NCI-H1048 (cell line): ENCODE data around the gene FANK1.
"Not testable (repeated sequence)": the region's sequence is repeated elsewhere in the genome, so short reads cannot be mapped to it uniquely, and the experiment has no call there.

ENCODE experiments used
- DNase-seq: peaks from one replicate; lab custom pipeline; 2025; lab: John Stamatoyannopoulos, UW

Gene FANK1

DNA sequence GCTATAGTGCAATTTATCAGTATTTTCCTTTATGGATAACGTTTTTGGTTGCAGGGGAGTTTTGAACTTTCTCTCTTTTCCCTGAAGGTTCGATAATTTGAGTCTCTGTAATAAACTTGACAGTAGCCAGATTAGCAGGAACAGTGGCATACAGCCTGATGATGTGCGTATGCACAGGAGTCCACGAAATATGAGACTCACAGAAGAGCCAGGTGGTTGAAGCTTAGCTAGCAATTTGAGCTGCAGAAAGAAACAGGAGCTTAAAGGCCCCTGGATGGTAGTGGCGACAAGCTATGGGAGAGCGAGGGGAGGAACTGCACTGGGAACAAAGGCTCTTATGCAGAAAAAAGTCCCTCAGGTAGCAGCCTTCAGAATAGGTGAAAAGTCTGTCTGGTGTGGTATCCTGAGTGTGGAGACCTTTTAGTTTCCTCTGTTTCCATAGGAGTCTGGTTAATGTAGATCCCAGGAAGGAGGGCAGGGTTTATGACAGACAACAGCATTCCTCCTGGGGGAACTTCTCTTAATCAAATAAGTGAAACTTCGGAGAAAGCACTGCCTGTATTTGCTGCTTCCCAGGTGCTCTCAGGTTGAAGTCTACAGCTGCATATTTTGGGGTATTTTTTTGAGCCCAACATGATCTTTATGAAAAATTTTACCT, 32.7 kb downstream of the FANK1 start:
- DNase-seq = no peak

DNA sequence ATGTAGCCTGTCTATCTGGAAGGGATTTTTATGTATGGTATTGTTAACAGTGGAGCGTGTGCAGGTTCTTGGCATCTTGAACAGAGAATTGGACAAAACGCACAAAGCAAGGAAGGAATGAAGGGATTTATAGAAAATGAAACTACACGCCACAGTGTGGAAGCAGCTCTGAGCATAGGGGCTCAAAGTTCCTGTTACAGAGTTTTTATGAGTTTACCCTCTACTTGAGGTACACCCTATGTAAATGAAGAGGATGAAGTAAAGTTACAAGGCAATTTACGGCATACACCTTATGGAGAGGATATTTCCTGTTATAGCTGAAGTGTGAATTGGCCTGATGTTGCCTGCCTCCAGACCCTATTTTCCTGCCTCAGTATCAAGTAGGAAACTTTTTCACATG, 33.3 kb downstream of the FANK1 start:
- DNase-seq = no peak

DNA sequence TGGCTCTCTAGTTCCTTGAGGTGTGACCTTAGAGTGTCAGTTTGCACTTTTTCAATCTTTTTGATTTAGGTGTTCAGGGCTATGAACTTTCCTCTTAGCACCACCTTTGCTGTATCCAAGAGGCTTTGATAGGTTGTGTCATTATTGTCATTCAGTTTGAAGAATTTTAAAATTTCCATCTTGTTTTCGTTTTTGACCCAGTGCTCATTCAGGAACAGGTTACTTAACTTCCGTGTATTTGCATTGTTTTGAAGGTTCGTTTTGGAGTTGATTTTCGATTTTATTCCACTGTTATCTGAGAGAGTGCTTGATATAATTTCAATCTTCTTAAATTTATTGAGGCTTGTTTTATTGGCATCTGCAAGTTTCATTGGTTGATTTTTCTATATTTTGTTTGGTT, 37.3 kb downstream of the FANK1 start:
- DNase-seq = no peak

DNA sequence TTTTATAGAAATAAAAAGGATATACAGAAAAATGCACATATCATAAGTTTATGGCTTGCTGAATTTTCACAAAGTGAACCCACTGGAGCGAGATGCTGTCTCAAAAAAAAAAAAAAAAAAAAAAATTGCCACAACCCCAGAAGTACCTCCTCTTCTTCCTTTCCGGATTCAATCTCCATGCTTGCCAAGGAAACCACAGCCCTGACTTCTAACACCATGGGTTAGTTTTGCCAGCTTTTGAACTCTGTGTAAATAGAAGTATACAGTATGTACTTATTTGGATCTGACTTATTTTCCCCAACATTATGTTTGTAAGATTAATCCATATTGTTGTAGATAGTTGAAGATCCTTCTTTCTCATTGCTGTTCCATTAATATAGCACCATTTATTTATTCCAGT, 40.0 kb downstream of the FANK1 start:
- no peak for DNase-seq

- no peak for DNase-seq
Observed at GRCh38 chr10:125940515-125940914, 44.2 kb downstream of the FANK1 start.

GRCh38 chr10:125951290-125951689, 54.9 kb downstream of the FANK1 start:
- DNase-seq = no peak

DNA sequence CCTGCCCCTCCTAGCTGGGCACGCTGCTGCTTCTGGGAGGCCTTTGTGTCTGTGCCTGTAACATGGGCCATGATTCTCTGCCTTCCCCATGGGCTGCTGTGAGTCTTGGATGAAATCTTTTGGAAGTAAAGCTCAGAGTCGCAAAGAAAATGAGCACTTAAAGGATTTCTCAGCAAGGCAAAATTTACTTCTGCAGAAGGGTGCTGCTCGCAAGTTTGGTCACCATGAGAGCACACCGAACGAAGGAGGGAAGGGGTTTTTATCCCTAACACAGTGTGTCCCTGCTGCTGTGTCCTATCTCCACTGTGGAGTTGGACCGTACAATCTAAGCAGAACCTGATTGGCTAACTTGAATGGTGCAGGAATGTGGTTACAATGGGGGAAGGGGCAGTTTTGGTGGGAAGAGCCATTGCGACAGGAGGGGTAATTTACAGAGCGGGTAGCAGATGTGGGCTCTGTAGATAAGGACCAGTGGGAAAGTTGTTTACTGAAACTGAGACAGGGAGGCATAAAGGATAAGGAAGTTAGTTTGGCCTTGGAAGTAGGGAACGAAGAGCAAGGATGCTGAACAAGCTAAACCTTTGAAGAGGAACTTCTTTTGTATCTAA, 57.5 kb downstream of the FANK1 start:
- no peak for DNase-seq

GRCh38 chr10:125955766-125956165, 59.4 kb downstream of the FANK1 start:
- no peak for DNase-seq

DNA sequence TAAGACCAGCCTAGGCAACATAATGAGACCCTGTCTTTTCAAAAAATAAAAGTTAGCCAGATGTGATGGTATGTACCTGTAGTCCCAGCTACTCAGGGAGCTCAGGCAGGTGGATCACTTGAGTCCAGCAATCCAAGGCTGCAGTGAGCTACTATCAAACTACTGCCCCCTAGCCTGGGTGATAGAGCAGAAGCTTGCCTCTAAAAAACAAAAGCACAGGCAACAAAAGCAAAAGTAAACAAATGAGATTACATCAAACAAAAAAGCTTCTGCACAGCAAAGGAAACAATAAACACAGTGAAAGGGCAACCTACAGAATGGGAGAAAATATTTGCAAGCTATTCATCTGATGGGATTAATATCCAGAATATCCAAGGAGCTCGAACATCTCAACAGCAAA, 65.4 kb downstream of the FANK1 start:
- no peak for DNase-seq

- DNase-seq = no peak
Observed at GRCh38 chr10:125962200-125962599, 65.8 kb downstream of the FANK1 start.

DNA sequence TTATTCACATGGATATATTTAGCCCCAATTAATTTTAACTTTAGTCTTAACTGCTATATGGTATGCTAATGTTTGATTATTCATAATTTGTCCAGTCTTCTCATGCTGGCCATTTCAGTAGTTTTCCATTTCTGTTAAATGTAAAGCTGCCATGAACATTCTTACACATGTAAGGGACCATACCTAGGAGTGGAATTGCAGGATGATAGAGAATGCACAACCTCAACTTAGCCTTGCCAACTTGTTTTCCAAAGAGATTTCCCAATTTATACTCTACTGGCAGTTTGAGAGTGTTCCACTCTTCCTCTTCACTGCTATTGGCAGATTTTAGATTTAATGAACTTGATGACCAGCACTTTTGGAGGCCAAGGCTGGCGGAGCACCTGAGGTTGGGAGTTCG, 68.2 kb downstream of the FANK1 start:
- no peak for DNase-seq

GRCh38 chr10:125967533-125967932, 71.2 kb downstream of the FANK1 start:
- no peak for DNase-seq

- DNase-seq = not testable (repeated sequence)
Observed at GRCh38 chr10:125970077-125970630, 73.8 kb downstream of the FANK1 start.

GRCh38 chr10:125976960-125977605, 80.7 kb downstream of the FANK1 start:
- DNase-seq = no peak

GRCh38 chr10:125979976-125980375, 83.6 kb downstream of the FANK1 start:
- DNase-seq = no peak

GRCh38 chr10:125980521-125981035, 84.2 kb downstream of the FANK1 start:
- no peak for DNase-seq

DNA sequence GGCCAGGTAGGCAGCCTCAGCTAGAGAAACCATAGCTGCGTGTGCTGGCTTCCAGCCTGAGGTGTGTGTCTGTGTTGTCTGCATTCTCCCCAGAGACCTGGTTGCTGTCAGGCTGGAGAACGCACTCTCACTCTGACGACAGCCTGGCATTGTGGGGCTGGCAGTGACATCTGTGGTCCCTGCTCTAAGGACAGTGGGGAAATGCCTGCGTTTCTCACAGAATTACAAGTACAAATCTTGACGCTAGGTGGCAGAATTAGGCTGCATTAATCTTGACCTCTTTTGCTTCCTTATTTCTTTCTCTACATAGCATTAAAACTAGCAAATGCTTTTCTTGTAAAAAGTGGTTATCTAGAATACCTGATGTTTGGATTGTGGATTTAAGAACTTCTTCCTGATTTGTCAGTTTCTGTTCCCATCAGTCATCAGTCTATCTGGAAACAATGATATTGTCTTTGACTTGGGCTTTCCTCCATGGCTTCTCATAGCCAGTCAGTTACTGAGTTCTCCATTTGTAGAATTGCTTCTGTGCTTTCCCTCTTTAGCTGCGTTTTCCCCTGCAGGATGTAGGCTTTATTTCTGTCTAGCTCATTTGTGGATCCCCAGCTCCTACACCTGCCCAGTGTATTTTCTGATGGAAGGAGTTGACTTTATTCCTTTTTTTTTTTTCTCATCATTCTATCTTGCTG, 86.0 kb downstream of the FANK1 start:
- peak; percentile 35 for DNase-seq

DNA sequence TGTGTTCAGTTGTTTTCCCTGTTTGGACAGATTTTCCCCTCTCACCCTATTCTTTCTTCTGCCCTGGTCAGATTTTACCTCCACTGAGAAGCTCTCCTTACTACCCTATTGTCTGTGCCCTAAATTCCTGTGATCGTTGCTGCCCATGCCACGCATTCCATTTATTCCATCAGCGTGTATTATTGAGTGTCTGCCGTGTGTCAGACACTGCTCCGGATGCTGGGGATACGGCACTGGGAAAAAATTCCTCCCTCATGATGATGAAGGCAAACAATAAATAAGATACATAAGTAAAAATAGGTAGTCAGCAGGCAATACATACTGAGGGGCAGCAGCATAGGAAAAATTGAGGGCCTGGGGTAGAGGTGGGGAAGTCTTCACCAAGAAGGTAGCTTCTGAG, 86.8 kb downstream of the FANK1 start:
- no peak for DNase-seq

DNA sequence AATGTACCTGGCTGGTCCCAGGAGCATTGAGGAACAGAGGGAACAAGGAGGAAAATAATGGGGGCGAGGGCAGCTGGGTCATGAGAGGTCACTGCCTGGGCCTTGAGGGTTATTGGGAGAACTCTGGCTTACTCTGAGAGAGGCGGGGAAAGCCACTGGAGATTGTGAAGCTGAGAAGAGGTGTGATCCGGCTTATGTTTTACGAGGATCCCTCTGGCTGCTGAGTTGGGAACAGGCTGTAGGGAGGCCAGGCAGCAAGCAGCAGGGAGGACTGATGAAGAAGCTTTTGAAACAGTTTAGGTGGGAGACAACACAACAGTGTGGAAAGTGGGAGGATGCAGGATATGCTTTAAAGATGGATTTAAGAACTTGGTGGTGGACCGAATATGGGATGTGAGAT, 87.3 kb downstream of the FANK1 start:
- DNase-seq = no peak

GRCh38 chr10:125984346-125984745, 88.0 kb downstream of the FANK1 start:
- DNase-seq = no peak

- DNase-seq = no peak
Observed at GRCh38 chr10:125984865-125985495, 88.6 kb downstream of the FANK1 start.
